Globus pallidus (tissue), 1 donor: ENCODE results near the gene RBBP8.
A peak's percentile ranks its signal among the peaks of the same experiment; 100 is the strongest.

Source experiments
- DNase-seq: peaks from one replicate; pipeline ENCODE4 v3.0.0-alpha.2; 2015; ENCODE audit warnings: low spot score

RBBP8 gene

DNA sequence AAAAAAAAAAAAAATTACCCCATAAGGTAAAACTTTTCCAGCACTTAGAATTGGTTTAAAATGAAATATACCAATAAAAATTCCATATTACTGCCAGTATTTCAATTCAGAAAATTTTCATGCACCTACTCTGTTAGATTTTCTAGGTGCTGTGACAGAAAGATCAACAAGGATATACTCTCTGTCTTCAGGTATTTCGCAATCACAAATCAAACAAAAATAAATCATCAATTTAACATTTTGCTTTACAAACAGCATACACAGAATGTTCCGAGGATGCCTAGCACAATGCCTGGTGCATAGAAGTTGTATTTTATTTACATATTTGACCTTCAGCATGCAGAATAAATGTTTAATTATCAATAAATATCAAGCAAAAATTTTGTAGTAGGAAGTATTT, 66.5 kb downstream of the RBBP8 start:
- DNase-seq, result no peak

DNA sequence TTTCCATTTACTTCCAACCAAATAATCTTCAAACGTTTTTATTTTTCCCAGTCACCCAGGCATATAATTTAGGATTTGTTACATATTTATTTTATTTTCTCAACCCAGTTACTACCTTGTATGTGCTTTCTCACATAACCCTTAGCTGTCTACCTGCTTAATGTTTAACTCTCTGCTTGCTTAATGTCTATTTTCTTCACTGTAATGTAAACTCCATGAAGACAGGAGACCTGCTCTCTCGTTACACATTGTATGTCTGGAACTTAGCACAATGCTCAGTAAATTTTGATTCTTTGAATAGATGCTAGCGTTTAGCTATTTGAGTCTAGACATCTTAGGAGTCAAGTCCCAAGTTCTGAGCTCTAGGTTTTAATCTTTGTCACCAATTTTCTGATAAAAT, 70.2 kb downstream of the RBBP8 start:
- DNase-seq, result no peak

DNA sequence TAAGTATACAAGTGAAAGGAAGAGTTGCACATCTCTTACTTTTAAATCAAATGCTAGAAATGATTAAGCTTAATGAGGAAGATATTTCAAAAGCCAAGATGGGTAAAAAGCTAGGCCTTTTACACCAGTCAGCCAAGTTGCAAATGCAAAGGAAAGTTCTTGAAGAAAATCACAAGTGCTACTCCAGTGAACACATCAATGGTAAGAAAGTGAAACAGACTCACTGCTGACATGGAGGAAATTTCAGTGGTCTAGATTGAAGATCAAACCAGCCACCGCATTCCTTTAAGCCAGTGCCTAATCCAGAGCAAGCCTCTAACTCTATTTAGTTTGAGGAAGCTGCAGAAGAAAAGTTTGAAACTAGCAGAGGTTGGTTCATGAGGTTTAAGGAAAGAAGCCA, 79.1 kb downstream of the RBBP8 start:
- no peak for DNase-seq

DNA sequence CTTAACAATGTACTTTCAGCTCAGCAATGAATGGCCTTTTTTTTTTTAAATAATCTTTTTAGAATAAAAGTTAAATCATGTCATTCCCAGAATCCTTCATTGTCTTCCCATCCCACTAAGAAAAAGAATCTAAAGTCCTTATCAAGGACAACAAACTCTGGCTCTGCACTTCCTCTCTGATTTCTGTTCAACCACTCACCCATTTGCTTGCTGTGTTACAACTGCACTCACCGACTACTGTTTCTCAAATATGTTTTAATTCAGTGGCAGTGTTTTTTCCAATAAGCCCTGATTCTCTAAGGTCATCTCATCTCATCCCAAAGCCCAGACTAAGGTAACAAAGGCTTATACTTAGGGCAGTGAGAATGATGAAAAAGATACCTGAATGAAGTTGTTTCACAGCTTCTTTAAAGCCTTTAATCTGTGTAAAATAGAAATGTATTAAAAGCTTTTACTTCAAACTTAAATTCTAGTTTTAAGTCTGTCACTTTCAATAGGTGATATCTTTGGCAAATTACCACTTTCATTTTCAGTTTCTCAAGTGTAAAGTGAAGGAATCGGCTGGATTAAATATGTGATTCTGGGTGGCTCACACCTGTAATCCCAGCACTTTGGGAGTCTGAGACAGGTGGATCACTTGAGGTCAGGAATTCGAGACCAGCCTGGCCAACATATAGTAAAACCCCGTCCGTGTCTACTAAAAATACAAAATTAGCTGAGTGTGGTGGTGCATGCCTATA, 87.6 kb downstream of the RBBP8 start:
- DNase-seq, result no peak

DNA sequence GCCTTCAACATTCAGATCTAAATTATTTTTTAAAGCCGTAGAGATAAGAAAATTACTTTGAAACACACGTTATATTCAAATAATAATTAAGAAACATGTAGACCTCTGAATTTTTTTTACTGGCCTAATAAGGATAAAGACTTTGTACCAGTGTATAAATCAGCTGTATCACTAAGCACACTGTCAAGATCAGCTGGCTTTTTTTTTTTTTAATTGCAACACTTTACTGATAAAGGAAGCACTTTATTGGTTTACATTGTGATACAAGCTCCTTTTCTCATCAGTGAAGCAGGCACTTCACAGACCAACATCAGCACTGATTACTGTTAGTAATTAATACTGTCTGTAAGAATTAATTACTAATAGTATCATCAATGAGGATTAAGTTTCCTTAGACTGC, 88.5 kb downstream of the RBBP8 start:
- DNase-seq, result no peak

DNA sequence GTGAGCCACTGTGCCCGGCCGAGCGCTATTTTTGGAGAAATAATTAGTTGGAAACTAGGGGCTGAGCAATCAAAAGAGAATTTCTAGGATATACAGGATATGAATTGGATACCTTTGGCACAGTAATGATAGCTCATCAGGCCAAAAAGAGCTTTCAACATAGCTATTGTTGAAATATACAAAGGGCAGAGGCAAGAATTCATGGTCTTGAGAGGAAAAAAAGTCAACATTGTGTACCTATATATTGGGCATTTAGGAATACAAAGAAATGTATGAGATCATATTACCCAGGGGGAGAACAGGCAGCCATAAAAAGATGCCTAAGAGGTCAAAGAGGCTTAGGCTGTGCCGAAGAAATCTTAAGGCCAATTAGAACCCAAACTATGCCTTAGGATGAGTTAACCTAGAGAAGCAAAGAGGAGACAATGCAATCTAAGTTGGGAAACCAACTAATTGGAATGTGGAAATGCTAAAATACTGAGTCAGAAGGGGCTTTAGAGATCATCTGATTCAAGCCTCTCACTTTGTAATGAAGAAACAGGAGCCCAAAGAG, 99.0 kb downstream of the RBBP8 start:
- DNase-seq, result no peak

DNA sequence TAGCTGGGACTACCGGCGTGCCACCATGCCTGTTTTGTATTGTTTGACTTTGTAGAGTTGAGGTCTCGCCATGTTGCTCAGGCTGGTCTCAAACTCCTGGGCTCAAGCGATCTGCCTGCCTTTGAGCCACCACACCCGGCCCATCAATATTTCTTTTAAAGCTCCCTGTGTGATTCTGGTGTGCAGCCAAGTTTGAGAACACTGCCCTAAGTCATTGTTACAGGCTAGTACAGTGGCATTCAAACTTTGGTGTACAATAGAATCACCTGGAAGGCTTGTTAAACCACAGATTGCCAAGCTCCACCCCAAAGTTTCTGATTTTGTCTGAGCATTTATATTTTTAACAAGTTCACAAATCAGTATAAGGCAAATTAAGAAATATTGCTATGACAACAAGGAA, 99.9 kb downstream of the RBBP8 start:
- DNase-seq, result no peak

DNA sequence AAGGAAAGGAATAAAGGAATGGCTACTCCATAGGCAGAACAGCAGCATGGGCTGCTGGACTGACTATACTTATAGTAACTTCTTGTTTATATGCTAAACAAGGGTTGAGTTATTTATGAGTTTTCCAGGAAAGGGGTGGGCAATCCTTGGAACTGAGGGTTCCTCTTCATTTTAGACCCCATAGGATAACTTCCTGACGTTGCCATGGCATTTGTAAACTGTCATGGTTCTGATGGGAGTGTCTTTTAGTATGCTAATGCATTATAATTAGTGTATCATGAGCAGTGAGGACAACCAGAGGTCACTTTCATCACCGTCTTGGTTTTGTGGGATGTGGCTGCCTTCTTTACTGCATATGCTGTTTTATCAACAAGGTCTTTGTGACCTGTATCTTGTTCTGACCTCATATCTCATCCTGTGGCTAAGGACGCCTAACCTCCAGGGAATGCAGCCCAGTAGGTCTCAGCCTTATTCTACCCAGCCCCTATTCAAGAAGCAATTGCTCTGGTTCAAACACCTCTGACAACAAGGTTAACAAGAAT, 103.6 kb downstream of the RBBP8 start:
- no peak for DNase-seq

DNA sequence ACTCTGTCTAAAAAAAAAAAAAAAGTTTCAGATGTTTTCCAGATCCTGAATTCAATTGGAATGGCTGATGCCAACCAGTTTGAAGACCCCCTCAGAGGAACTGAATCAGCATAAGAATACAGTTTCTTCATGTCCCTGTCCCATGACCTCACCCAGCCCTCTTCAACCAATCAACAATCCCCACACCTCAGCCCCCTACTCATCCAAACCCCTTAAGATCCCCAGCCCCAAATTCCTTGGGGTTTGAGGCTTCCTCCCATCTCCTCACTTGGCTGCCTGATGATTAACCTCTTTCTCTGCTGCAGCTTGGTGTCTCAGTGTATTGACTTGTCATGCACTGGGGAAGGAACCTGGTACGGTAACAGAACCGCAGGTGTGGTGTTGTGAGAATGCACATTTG, 104.5 kb downstream of the RBBP8 start:
- no peak for DNase-seq

DNA sequence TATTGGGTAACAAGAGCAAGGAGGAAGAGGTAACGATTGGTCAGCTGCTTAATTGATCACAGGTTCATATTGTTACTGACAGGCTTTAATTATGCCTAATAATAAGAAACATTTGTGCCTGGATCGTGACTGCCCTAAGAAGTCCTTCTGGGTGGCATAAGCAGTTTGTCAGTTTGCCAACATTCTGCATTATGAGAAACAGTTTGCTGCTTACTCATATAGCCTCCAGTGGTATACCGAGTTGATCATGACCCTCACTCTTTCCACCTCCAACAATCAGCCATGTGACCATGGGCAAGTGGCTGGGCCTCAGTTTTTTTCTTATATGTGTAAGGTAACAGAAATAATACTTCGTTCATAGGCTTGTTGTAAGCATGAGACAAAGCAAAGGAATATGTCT, 105.6 kb downstream of the RBBP8 start:
- no peak for DNase-seq

DNA sequence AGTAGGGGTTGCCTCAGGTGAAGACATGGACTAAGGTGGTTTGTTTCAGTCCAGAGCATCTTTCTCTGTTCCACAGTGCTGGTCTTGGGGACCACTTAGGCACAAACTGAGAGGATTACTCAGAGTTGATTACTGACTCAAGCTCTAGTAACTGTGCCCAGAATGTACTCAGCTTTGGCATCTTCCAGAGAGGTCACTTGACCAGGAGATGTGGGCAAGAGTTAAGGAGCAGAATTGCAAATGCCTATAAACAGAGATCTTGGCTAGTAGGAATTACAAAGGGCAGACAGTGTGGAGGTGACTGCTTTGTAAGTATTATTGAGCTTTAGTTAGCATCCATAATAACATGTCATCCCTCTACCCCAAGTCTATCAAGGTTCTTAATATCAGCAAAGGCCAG, 109.0 kb downstream of the RBBP8 start:
- no peak for DNase-seq

DNA sequence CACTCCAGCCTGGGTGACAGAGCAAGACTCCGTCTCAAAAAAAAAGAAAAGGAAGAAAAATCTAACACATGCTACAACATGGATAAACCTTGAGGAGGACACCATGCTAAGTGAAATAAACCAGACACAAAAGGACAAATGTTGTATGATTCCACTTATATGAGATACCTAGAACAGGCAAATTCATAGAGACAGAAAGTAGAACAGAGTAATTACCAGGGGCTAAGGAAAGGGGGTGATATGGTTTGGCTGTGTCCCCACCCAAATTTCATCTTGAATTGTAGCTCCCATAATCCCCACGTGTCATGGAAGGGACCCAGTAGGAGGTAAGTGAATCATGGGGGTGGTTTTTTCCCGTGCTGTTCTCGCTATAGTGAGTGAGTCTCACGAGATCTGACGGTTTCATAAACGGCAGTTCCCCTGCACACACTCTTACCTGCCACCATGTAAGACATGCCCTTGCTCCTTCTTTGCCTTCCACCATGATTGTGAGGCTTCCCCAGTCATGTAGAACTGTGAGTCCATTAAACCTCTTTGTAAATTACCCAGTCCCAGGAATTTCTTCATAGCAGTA, 110.8 kb downstream of the RBBP8 start:
- no peak for DNase-seq

DNA sequence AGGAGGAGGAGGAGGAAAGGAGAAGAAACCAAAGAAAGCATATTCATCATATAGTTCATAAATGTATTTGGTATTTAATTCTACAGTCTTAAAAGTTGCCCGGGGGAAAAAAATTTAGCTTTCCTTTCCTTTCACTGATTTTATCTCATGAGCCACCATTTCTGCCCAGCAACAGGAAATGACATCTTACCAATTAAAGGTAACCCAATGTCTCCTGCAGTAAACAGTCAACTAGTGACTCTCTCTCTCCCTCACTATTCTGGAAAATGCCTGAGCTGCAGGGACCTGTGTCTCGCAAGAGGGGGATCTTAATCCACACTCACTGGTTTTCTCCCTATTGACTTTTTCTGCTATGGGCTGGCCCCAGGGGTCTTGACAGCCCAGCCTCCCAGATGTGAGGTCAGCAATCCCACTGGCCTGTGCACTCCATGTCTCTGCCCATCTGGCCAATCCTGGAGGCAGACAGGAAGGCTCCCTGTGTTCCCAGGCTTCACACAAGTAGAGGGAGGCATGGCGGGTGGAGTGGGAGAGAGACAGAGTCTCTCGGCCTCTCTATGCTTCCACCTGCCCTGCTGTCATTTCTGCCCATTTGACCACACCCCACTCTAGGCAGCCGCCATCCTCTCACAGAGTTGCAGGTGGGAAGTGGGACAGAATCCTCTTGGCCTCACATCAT, 116.7 kb downstream of the RBBP8 start:
- DNase-seq, result no peak

DNA sequence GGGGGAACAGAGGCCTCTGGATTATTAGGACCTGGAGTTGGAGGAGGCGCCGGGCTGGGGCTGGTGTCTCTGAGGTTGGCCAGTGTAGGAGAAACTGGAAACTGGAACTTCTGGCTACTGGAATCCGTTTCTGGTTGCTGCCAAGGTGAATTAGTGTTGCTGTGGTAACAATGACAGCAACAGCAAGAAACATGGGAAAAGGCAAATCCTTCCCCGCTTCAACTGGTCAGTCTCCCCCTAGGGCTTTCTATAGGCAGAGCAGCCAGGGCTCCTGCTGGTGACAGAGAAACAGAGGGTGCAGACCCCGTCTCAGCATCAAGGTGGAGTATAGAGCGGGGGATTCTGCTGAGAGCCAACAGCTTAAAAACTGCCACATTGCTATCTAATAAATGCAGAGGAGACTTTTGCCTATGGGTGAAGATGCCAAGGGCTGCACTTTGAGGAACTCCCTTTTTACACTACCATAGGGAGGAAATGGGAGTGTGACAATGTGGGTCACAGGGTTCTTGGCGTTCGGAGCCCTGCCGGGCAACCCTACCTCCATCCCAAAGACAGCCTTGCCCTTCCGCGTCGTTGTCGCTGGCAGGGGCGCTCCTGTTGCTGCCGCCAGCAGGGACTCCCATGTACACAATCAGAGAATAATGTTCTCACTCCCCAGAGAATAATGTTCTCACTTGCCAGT, 120.8 kb downstream of the RBBP8 start:
- peak; percentile 13 for DNase-seq

DNA sequence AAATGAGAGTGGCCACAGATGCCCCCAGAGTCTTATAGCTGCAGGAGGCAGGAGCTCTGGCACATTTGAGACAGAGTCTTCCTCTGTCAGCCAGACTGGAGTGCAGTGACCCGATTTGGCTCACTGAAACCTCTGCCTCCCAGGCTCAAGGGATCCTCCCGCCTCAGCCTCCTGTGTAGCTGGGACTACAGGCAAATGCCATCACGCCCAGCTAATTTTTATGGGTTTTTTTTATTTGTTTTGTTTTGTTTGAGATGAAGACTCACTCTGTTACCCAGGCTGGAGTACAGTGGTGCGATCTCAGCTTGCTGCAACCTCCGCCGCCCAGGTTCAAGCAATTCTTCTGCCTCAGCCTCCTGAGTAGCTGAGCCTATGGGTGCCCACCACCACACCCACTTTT, 121.4 kb downstream of the RBBP8 start:
- DNase-seq, result no peak

DNA sequence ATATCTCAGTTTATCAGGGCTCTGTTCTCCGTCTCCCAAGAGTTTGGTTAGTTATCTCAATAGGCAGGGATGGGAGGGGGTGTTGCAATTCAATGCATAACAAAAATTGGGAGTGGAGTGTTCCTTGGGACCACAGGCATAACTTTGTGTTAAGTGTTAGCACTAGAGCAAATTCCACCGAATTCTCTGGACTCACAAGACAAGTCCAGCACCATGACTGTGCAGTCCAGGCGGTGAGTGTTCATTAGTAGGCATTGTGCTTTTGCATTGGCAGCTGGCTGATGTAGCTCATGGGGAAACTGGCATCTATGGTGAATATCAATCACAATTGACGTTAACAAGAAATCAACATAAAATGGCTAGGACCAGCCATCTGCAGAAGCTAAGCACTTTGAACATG, 123.2 kb downstream of the RBBP8 start:
- no peak for DNase-seq

DNA sequence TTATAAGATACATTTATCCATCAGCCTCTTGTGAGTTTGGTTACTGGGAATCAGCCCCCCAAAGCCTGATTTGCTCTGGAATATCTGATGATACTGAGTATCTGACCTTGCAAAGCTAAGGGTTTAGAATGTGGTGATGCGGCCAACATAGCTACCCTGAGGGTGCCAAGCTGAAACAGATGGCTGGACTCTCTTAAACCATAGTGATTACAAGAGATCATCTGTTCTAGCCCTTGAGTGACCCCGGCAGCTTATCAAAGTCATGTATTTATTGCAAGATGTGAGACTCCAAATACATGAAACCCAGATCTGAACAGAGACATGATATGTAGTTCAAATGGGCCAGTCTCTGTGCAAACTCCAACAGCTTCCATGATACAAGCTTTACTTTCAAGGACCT, 124.0 kb downstream of the RBBP8 start:
- no peak for DNase-seq

DNA sequence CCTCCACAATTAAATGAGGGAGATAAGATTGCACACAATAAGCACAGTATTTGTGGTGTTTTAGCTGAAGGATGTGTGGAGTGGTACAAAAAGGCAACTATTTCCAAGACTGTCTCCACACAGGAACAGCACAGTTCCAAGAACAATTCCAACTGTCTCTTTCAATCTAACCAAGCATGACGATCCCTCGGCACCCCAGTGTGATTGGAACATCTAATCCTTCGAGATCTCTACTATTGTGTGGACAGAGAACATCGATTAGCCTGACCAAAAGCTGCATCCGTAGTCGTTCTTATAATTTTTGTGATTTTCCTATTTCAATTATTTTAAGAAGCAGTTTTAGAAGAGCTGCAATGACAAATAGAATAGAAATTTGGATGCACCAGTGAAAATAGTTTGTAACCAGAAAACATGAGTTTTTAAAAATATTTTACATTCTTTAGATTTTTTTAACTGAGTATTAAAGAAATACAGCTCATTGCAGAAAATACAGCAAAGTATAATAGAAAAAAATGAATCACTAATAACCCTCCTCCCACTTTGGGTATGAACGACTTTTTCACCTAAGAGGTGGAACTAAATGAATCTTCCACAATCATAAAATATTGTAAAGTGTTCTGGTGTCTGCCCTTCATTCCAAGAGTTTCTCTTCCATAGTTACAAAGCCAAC, 125.8 kb downstream of the RBBP8 start:
- DNase-seq, result no peak

DNA sequence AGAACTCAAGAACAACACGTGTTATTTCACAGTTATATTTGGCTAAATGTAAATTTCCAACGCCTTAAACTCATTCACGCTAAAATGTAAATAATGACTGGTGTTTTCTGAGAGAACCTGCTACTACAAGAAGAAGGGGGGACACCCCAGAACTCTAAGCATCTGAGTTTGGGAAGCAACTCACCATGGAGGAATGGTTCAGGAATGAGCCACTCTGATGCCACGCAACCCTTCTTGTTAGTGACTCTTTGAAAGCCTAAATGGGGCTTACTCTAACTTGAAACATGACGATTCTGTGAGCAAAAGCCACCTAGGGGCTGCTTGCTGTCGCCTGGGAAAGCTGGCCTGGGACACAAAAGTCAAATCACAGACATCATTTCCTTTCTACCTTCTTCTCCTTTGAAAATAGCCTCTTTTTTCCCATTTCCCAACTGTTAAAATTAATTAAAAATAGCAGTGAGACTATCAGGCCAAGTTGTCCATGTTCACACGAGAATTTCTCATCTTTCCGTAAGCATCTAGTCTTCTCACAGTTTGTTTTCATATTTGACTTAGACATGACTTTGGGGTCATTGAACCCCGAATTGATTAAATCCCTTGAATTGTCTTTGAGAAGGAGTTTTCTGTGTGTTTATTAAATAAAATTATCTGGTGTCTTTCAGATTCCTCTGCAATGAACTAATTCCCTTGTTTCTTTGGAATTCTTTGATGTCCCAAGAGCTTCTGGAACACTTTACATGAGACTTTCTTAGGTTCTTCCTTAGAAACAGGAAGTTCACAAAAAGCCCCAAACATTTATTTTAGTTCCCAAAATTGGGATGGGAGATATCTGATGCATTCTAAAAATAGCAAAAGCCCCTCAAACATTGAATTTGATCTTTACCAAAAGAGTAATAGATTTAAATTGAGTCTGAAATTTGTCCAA, 126.7 kb downstream of the RBBP8 start:
- no peak for DNase-seq

DNA sequence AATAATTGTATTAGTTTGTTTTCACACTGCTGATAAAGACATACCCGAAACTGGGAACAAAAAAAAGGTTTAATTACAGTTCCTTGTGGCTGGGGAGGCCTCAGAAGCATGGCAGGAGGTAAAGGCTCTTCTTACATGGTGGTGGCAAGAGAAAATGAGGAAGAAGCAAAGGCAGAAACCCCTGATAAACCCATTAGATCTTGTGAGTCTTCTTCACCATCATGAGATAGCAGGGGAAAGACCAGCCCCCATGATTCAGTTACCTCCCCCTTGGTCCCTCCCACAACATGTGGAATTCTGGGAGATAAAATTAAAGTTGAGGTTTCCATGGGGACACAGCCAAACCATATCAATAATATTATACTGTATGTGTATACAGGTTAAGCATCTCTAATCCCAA, 128.9 kb downstream of the RBBP8 start:
- DNase-seq, result no peak

DNA sequence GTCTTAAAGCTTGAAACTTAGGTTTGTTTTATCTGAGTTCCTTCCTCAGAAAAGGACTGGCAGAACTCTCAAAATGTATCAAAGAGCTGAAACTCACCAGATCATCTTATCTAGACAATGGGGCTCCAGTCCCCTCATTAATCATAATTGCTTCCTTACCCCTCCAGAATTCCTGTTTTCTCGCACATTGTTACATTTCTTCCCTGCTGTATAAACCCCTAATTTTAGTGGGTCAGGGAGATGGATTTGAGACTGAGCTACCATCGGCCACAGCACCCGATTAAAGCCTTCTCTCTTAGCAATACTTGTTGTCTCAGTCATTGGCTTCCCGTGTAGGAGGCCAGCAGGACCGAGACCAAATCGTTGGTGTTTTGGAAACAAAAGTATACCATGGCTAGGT, 130.4 kb downstream of the RBBP8 start:
- no peak for DNase-seq
